ENCODE results near the gene DEFB129.
"Not testable (repeated sequence)": the region's sequence is repeated elsewhere in the genome, so short reads cannot be mapped to it uniquely, and the experiment has no call there.

DEFB129 gene

GRCh38 chr20:226958-227357 lies at the start of gene DEFB129:
Gene DEFB129, plus strand, starts transcription at chr20:227258. Its CDS starts 31 bp downstream, at chr20:227289.
- DNase-seq: no peak

- DNase-seq: no peak
Measured at GRCh38 chr20:184288-184687, 42.8 kb upstream of the DEFB129 start.

DNA sequence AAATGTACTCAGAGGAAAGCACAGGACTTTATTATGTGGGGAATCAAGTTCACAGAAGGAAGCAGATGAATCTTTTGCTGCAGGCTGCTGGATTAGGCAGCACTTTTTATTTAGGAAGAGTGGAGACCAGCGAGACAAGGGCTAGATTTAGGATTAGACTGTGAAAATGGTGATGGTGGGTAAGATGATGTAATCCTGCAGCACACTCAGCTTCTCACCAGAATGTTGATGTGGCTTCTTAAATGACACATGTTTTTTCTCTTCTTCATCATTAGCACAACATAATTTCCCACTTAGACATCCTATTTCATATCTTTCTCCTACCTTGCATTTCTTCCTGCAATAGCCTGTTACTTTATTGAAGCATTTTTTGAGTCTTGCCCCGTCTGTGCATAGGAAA lies 39.3 kb upstream of the DEFB129 start:
- no peak for DNase-seq

- DNase-seq: no peak
Measured at GRCh38 chr20:189611-190010, 37.4 kb upstream of the DEFB129 start, which contains the start of gene DEFB128. Gene DEFB128, minus strand, starts transcription at chr20:189711. Its CDS starts 88 bp downstream, at chr20:189623.

GRCh38 chr20:198225-198624 lies 28.8 kb upstream of the DEFB129 start:
- no peak for DNase-seq

DNA sequence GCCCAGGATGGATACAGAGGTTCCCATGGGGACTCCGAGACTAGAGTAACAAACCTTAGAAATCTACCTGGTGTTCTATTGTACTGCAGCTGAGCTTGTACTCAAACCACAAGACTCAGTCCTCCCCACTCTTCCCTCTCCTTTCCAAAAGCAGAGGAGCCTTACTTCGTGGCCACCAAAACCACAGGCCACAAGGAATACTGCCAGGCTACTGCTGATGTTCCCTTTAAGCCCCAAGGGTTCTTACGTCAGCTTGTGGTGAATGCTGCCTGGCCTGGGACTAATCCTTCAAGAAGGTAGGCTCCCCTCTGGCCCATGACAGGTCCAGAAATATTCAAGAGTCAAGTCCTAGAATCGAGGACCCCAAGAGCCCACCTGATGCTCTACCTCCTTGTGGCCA lies 27.1 kb upstream of the DEFB129 start:
- no peak for DNase-seq

DNA sequence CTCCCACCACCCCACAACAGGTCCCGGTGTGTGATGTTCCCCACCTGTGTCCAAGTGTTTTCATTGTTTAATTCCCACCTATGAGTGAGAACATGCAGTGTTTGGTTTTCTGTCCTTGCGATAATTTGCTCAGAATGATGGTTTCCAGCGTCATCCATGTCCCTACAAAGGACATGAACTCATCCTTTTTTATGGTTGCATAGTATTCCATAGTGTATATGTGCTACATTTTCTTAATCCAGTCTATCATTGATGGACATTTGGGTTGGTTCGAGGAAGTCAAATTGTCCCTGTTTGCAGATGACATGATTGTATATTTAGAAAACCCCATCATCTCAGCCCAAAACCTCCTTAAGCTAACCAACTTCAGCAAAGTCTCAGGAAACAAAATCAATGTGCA lies 23.4 kb upstream of the DEFB129 start:
- DNase-seq: not testable (repeated sequence)

DNA sequence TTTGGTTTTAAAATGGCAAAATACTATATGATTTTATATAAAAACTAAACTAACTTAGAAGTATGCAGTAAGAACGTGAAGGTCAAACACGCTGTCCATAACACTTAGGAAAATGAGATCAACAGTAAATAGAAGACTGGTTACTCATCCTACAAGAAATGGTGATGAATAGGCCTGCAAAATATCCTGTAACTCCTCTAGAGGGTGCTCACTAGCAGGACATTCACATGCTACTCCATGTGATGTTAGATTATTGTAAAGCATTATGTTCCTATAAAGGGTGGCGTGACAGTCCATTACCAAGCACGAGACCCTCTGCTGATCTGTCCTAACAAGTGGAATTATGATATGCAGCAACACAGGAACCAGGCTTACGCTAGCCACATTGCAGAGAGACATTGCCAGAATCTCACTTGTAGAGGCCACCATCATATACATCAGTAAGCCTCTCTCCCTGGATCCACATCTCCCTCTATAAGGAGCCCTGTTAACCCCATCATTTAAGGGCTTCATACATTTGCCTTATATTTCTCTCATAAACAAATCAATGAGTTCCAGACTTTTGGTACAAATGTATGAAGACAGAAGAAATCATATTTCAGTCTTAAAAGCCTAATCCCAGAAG lies 18.0 kb upstream of the DEFB129 start:
- peak; percentile 35 for DNase-seq

- DNase-seq: no peak
Measured at GRCh38 chr20:210809-211502, 16.1 kb upstream of the DEFB129 start.

DNA sequence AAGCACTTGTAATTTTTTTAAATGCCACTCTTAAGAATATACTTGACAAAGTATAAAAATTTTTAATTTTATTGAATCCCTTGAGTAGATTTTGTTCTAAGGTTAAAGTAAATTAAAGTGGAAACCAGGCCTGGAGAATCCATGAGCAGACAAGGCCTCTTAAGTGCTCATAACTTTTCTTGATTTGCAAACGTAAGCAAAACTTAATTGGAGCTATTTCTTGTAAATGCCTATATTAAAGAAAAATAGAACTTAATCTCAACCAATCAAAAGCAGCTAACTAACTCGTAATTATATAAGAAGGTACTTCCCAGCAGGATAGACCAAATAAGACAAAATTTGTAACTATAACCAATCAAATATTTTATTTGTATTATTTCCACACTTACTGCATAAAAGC lies 12.7 kb upstream of the DEFB129 start:
- no peak for DNase-seq

DNA sequence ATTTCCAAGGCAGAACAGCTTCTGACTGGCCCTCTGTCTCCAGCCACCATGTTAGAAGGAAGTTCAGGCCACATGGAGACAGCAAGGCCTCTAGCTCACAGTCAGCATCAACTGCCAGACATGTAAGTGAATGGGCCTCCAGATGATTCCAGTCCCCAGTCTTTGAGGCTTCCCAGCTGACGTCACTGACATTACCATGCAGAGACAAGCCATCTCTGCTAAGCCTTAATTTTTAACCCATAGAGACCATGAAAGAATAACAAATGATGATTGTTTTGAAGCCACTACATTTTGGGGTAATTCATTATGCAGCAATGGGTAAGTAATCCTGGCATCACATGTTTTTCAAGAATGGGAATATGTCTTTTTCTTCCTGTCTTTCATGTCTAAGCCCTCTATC lies 11.3 kb upstream of the DEFB129 start:
- no peak for DNase-seq

DNA sequence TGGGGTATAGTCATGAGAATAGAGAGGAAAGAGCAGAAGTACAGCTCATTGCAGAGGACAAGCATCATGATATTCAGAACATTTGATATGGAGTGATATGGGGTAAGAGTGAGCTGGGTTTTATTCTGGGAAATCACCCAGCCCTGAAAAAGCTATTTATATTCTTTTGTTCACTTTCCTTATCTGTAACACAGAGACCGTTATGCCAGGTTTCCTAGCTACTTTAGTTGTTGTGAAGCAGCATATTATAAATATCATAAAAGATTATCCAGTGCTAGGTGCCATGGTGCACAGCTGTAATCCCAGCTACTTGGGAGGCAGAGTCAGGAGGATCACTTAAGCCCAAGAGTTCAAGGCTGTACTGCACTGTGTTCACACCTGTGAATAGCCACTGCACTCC lies 9.8 kb upstream of the DEFB129 start:
- DNase-seq: no peak

GRCh38 chr20:219290-220115 lies 7.6 kb upstream of the DEFB129 start:
- peak; percentile 4 for DNase-seq

DNA sequence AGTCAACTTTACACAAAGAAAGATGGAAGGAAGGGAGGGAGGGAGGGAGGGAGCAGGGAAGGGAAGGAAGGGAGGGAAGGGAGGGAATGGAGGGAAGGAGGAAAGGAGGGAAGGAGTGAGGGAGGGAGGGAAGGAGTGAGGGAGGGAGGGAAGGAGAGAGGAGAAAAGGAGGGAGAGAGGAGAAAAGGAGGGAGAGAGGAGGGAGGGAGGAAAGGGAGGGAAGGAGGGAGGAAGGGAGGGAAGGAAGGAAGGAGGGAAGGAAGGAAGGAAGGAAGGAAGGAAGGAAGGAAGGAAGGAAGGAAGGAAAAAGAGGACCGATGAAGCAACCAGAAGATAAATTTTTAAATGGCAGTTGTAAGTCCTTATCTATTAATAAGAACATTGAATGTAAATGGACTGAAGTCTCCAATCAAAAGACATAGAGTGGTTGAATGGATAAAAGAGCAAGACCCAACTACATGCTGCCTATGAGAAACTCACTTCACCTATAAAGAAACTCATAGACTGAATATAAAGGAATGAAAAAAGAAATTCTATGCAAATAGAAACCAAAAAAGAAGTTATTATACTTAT lies 5.7 kb upstream of the DEFB129 start:
- DNase-seq: no peak

GRCh38 chr20:225879-226278 lies 1.2 kb upstream of the DEFB129 start:
- DNase-seq: not testable (repeated sequence)

DNA sequence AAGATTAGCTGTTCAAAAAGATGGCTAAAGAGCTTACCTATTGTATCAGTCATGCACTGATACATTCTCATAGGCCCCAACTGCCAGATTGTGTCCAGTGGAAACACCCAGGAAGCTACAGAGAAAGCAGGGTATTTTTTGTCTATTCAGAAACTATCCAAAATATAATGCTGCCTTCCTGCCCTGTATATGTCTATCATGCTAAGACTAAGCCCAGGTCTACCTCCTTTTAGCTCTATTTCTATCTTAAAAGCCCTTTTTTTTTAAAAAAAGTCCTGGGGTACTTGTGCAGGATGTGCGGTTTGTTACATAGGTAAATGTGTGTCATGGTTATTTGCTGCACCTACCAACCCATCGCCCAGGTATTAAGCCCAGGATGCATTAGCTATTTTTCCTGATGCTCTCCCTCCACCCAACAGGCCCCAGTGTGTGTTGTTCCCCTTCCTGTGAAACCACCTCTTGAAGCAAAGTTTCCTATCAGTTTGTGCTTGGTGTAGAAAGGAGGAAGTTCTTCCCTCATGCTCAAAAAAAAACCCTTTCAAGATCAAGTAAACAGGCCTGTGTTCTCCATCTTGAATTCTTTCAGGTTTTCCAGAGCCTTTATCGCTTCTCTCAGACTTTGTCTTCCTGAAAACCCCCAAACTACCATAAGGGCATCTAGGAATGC lies 514 bp downstream of the DEFB129 start:
- DNase-seq: no peak

DNA sequence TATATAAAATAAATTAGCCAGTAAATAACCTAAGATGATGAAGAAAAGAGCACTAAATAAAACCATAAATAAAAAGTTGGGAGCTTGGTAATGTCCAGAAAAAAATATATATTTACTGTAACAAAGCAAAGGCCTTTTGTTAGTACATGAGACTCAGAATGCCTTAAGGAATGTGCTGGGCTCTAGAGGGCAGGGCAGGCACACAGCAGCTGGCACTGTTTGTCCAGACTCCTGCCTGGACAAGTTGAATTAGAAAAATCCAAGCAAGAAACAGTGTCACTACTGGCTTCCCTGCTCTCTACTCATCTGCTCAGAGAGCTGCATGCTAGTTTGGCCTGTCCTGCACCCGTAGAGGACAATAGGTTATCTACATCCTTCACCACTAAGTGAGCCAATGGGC lies 8.8 kb downstream of the DEFB129 start:
- DNase-seq: no peak

DNA sequence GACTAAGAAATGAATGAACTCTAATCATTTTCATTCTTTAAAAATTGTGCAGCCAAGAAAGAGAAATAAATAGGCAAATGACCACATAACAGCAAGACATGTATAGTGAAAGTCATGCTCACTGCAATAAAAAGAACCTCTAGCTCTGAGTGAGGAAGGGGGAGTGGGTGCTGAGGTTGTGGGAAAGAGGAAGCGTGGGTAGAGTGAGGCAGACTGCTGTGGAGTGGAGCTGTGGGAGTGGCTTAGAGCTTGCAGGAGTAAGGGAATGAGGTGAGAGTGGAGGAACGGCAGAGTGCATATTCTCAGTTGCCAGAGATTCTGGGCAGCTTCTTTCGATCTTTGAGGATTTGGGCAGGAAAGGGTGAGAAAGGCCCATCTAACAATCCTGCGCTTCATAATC lies 10.4 kb downstream of the DEFB129 start:
- no peak for DNase-seq

- no peak for DNase-seq
Measured at GRCh38 chr20:237929-238328, 10.9 kb downstream of the DEFB129 start.

- DNase-seq: no peak
Measured at GRCh38 chr20:242905-243304, 15.8 kb downstream of the DEFB129 start.

DNA sequence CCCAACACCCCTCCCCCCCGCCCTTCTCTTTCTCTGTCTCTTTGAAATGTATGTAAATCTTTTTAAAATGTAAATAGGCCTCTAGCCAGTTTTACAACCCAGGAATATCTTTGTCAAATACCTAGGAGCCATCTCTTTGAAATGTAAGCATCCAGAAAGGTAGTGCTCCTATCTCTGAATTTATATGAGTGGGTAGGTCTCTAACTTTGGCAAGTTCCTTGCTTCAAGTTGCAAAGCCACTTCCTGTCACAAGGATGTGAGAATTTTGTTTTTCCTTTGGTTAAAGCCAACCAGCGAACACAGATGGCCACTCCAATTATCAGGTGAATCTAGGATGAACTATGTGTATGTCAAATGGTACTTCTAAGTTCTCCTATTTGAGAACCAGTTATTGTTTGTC lies 24.3 kb downstream of the DEFB129 start:
- no peak for DNase-seq

DNA sequence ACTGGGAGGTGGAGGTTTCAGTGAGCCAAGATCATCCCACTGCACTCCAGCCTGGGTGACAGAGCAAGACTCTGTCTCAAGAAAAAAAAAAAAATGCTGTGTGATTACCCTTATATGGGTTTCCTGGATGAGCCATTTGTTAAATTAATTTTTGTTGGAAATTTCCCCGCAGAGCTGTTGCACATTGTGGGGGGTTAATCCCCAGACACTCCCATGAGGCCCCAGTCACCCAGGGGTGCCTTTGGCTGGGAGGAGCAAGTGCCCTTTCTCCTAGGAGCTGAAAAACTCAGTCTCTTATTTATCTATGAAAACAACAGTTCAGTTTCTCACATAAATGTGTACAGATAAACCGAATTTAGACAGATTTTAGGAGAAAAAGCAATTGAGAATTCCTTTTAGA lies 25.7 kb downstream of the DEFB129 start:
- no peak for DNase-seq

DNA sequence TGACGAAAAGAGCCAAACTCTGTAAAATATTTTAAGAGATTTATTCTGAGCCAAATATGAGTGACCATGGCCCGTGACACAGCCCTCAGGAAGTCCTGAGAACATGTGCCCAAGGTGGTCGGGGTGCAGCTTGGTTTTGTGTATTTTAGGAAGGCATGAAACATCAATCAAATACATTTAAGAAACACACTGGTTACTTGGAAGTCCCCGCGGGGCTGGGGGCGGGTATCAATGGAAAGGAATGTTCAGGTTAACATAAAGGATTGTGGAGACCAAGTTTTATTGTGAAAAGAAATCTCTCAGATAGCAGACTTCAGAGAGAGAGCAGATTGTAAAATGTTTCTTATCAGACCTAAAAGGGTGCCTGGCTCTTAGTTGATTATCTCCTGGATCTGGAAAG lies 26.4 kb downstream of the DEFB129 start:
- DNase-seq: not testable (repeated sequence)
